Measurements from ENCODE around the gene TCF19.

The TCF19 gene

GRCh38 chr6:31209137-31209536 is 50.7 kb downstream of the TCF19 start:
- no peak for DNase-seq (ENCODE audit: low read depth)

- no peak for DNase-seq (ENCODE audit: low read depth)
These were observed 51.7 kb downstream of the TCF19 start for GRCh38 chr6:31210123-31210522.

DNA sequence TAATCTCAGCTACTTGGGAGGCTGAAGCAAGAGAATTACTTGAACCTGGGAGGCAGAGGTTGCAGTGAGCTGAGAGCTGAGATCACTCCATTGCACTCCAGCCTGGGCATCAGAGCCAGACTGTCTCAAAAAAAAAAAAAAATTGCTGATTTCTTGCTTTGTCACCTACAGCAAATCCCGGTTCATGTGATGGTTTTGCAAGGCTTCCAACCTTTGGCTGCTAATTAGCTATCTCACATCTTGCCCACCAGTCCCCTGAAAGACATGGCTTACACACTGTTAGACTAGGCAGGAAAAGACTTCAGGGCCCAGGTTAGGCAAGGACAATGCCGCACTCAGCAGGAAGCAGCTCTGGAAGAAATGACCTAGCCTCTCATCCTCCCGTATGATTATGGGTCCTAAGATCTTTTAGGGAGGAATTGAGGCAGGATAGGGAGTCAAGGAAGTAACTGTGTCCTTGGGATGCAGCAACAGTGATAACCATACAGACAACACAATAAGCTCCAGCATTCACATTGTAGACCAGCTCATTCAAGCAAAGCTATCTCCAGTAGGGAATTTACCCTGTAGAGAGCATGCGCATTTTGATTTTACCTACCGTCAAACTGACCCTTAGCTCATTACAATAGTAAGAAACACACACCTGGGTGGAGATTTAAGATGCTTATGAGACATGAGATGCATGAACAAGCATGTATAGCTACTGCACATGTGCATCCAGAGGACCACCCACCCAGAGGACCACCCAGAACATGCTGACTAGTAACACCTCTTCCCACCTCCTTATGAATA is 52.5 kb downstream of the TCF19 start:
- no peak for DNase-seq (ENCODE audit: low read depth)

All from stimulated activated CD8-positive, alpha-beta memory T cell treated with anti-CD3 and anti-CD28 coated beads, Interleukin-12 subunit alpha, Interleukin-12 subunit beta, amount 100 ng/mL, for 4 hours (primary cell).